ENCODE measurements around the gene ENDOV.
A peak's percentile ranks its signal among the peaks of the same experiment; 100 is the strongest.

ENDOV gene
- total RNA-seq = 5.0 to 9.2 reads per million in 2 experiments

GRCh38 chr17:80414803-80415625 lies at the start of gene ENDOV:
ENDOV (plus strand) TSS chr17:80415167; CDS start chr17:80415195, 28 bp downstream.
- peak; percentile 94 for DNase-seq (ENCODE audit: low read depth)

DNA sequence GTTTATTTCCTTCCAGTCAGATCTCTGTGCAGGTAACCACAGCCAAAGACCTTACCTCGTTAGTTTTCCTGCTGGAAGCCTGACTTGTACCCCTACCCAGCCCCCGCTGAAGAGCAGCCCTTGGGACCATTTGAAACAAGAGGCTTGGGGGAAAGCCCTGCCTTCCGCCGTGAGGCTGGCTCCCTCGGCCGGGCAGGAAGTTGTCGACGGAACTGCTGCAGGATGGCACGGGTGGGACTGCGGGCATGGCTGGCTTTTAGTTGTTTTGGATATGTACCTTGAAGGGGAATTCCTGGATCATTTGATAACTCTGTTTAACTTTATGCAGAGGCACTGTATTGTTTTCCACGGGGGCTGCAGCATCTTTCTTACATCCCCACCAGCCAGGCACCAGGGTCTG lies 49.0 kb upstream of the ENDOV start:
- no peak for DNase-seq (ENCODE audit: low read depth)

GRCh38 chr17:80367503-80367902 lies 47.5 kb upstream of the ENDOV start:
- no peak for DNase-seq (ENCODE audit: low read depth)

DNA sequence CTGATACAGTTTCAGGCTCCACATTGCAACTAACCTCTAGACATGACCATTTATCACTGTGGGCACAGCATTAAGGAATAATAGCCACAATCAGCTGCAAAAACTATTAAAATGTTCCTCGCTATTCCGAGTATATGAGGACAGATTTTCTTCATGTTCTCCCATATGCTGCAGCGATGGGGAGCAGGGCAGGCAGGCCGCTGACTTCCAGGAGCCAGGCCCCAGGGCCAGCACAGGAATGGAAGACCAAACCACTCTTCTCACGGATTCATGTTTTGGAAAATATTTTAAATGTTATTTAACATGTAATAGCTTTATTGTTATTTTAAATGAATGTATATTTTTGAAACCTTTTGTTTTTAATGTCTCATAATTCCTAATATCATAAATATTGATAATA lies 43.8 kb upstream of the ENDOV start:
- DNase-seq (ENCODE audit: low read depth) = no peak

GRCh38 chr17:80372456-80372855 lies 42.5 kb upstream of the ENDOV start:
- no peak for DNase-seq (ENCODE audit: low read depth)

DNA sequence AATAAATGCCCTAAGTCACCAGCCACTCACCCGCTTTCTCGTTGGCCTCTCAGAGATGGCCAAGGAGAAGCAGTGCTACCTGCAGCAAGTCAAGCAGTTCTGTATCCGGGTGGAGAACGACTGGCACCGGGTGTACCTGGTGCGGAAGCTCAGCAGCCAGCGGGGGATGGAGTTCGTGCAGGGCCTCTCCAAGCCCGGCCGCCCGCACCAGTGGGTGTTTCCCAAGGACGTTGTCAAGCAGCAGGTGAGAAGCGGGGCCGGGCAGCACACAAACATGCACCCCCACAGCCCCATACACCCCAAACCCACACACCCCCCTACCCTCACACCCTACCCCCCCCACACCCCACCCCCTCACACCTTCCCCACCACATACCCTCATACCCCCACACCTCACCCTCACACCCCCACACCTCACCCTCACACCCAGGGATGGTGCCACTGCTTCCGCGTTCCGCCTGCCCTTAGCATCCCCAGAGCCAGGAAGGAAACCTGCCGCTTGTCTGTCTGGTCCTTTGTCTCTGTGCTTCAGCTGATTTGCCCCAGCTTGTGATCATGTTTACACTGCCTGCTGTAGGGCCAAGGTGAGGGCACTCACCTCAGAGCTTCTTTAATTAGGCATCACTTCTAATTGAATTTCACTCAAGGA lies 41.9 kb upstream of the ENDOV start:
- DNase-seq (ENCODE audit: low read depth) = no peak

DNA sequence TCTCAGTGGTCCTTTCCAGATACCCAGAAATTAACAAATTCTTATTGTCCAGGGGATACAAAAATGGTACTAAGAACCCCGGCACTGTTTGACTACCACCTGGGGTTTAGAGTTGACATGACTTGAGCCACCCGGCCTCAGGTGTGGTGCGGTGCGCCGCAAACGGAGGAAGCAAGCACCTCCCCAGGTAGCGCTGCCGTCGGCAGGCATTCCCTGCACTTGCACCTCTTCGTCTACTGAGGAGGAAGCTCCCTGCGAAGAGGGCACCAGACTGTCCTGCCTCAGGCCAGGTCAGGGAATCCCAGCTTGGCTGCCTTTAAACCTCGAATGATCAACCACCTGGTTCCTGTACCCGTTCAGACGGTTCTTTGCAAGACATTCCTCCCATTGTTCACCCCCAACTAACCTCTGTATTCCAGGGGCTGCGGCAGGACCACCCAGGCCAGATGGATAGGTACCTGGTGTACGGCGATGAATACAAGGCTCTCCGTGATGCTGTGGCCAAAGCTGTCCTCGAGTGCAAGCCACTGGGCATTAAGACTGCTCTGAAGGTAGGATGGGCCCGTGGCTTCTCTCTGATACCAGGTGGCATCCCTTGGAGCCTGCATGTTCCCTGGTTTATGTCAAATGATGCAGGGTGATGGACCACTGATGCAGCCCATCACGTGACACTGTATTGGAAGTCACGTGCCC lies 40.8 kb upstream of the ENDOV start:
- DNase-seq (ENCODE audit: low read depth) = no peak

GRCh38 chr17:80374732-80375585 lies 40.0 kb upstream of the ENDOV start:
- DNase-seq (ENCODE audit: low read depth) = no peak

GRCh38 chr17:80376531-80376930 lies 38.4 kb upstream of the ENDOV start:
- no peak for DNase-seq (ENCODE audit: low read depth)

DNA sequence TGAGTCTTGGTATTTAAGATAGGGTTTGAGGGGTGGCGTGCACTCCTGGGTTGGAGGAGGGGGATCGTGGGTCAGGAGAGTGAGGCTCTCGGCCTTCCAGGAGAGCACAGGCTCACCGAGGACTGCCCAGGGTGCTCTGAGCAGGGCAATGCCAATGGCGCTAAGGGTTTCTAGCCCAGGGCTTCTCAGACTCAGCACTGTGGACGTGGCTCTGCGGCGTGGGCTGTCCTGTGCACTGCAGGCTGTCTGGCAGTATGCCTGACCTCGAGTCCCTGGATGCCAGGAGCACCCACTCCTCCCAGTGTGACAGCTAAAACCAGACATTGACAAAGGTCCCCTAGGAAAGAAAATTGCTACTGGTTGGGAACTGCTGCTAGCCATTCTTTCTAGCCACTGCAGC lies 37.2 kb upstream of the ENDOV start:
- DNase-seq (ENCODE audit: low read depth) = no peak

DNA sequence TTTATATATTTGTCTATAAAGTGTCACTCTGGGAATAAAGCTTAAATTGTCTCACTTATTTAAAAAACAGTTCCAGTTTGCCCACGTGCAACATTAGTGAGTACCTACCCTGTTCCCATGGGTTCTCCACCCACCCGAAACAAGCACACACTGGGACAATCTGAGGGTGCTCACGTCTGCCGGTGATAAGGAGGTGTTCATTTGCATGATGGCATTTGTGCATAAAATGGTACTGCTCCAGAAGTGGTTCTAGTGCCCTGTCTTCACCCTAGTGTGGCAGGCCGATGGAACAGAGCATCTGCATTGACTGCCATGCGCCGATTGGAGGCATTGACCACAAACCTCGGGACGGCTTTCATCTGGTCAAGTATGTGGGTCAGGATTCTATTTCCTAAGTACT lies 35.6 kb upstream of the ENDOV start:
- DNase-seq (ENCODE audit: low read depth) = no peak

DNA sequence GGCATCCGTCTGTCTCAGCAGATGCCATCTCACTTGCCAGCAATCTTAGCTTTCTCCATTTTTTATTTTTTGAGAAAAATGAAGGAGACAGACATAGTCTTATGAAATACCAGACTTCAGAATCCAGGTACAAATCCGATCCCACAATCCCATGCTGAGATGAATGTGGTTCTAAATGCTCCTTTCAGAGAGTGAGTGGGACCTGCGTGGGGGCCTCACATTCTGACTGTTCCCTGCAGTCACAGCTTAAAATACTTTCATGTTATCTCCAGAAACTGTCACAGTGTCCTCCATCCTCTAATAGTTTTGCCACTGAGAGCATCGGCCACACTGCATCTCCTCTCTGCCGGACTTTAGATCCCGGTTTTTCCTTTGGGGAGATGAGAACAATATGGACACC lies 34.9 kb upstream of the ENDOV start:
- DNase-seq (ENCODE audit: low read depth) = no peak

GRCh38 chr17:80380555-80381002 lies 34.4 kb upstream of the ENDOV start:
- no peak for DNase-seq (ENCODE audit: low read depth)

- no peak for DNase-seq (ENCODE audit: low read depth)
Measured at GRCh38 chr17:80381416-80381923, 33.5 kb upstream of the ENDOV start.

DNA sequence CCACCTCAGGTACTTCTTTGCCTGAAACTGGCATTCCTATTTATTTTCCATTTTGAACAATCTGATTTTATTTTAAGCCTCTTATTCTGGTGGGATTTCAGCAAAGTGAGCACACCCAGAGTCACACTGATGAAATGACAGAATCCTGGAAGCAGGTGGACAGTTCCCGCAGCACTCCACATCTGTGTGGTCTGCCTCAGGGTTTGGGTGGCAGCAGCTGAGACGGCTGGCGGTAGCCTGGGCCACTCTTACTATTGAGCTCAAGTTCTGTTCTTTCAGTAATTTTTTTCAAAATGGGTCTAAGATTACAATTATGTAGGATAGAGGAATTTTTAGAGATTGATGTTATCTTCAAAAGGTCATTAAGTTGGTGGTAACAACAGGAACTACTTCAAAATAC lies 32.5 kb upstream of the ENDOV start:
- no peak for DNase-seq (ENCODE audit: low read depth)

DNA sequence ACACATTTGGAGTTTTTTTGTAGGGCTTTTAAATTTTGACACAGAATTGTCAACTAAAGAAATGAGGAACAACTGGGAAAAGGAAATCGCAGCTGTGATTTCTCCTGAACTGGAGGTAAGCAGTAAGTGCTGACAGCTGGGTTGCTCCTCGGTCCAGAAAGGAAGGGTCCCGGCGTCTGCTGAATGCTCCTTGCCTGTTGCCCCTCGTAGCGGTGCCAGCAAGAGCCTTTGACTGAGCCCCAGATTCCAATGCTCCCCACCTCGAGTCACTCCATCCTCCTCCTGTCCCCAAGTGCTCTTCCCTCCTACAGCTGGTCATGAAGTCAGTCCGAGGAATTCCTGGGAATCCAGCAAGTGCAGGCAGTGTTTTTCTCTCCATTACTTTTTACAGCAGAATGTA lies 32.0 kb upstream of the ENDOV start:
- DNase-seq (ENCODE audit: low read depth) = no peak

DNA sequence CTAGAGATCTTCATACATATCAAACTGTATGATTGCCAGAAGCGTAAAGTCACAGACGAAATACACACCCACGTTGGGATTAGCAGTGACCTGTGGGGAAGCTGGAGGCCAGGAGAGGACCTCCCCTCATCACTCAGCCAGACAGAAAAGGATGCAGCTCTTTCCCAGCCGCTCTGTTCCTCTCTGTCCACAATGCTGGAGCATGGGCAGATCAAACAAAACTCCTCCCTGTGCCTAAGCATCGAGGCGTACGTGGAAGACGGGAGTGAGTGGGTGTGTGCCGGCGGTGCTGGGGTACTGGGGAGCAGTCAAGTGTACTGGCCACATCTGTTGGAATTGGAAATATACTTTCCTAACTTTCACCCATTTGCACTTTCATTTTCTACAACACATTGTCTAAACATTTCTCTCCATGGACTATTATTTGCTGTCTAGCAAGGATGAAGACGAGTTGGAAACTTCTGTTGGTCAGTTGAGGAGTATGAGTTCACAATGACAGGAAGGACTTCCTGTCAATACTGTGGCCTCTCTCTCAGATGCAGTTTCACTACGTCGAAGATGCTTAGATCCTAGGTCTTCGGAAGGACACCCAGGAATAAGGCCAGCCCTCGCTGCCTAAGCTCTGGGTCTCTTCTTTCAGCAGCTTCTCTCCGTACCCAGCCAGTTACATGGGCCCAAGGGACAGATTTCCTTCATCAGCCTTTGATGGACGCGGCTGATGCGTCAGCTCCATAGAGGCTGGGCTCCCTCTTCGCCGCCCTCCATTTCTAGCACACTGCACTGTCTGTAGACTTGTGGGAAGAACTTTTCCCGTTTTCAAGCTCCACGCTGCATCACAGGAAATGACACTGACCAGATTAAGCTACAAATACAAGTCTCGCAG lies 30.6 kb upstream of the ENDOV start:
- DNase-seq (ENCODE audit: low read depth) = no peak

- DNase-seq (ENCODE audit: low read depth) = no peak
Measured at GRCh38 chr17:80385046-80385445, 29.9 kb upstream of the ENDOV start.

DNA sequence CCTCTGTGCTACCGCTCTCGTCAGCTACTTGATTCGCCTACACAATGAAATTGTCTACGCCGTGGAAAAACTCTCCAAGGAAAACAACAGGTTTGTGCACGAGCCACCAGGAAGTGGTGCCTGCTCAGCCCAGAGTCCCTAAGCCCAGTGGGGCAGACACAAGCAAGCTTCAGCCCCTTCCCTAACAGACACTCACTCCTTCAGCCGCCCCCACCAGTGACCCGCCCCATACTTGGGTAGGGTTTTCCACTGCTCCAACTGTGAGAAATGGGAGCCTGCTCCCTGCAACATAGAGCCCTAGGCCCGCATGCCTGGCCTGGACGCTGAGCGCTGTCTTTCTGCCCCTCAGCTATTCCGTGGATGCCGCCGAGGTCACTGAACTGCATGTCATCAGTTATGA lies 28.6 kb upstream of the ENDOV start:
- DNase-seq (ENCODE audit: low read depth) = no peak

DNA sequence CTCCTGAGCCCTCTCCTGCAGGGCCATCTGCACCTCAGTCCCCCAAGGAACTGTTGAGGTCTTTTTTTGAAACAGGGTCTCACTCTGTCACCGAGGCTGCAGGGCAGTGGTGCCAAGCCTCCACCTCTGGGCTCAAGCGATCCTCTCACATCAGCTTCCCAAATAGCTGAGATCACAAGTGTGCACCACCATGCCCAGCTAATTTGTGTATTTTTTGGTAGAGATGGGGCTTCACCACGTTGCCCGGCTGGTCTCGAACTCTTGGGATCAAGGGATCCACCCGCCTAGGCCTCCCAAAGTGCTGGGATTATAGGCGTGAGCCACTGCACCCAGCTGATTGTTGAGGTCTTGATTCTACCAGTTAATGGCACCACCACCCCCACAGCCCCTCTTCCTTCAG lies 27.9 kb upstream of the ENDOV start:
- DNase-seq (ENCODE audit: low read depth) = no peak

GRCh38 chr17:80388175-80388574 lies 26.8 kb upstream of the ENDOV start:
- DNase-seq (ENCODE audit: low read depth) = no peak

All from T follicular helper cell (primary cell).